Gastroesophageal sphincter (tissue), 3 donors: ENCODE data around the gene MTMR4.

Source experiments
- CTCF ChIP-seq, 4 experiments: fragments of 200-600 bp in 2 of 4; fragments of 450-650 bp in 2 of 4; sonication (generic) in 1 of 4; IDR thresholded peaks; one replicate each; pipeline ENCODE4 v1.5.1; 2017 to 2019; ENCODE audit warnings: antibody characterized with exemption in 4 of 4, mild to moderate bottlenecking in 2 of 4, moderate library complexity in 2 of 4
- EP300 ChIP-seq: sonication (generic); formaldehyde crosslinking; IDR thresholded peaks from one replicate; pipeline ENCODE4 v1.6.1; 2017; ENCODE audit warnings: antibody characterized with exemption, mild to moderate bottlenecking
- POLR2A ChIP-seq, 2 donors: fragments of 450-650 bp; IDR thresholded peaks; one replicate each; pipeline ENCODE4 v1.6.1; 2017; ENCODE audit warnings: antibody characterized with exemption in 2 of 2, mild to moderate bottlenecking in 2 of 2, moderate library complexity in 1 of 2
- POLR2AphosphoS5 ChIP-seq: sonication (generic); formaldehyde crosslinking; IDR thresholded peaks from one replicate; pipeline ENCODE4 v1.6.1; 2017; ENCODE audit warnings: antibody characterized with exemption

DNA sequence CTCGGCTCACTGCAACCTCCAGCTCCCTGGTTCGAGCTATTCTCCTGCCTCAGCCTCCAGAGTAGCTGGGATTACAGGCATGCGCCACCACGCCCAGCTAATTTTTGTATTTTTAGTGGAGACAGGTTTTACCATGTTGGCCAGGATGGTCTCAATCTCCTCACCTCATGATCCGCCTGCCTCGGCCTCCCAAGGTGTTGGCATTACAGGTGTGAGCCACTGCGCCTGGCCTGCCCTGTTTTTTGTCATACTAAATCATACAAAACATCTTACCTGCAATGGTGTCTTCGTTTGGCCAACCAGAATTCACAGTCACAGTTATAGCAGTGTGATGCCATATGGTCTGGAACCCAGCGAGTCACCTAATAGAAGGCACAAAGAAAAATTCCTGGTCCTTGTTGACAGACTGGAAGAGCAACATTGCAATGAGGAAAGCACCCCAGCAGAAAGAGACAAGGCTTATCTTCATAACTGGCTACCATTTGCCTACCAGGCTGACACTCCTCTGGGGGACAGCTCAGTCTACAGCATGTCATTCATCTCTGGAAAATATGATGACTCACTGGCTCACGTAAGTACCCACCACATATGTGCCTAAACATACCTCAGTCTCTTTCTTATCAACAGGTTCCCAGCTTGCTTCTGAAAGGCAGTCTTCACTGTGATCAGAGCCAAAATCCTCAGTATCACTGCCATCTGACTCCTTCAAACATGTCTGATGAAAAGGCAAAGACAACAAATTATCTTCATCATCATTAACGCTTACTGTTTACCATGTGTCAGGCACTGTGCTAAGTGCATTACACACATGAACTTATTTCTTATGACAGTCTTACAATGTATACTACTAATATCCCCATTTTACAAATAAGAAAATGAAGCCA lies 22.0 kb downstream of the MTMR4 start:
- TF ChIP-seq CTCF (IDR thresholded peaks at IDR 0.05) (no peak), EP300 (no peak), POLR2A (IDR thresholded peaks at IDR 0.05) (no peak), POLR2AphosphoS5 (no peak)
